Measurements from ENCODE around the gene FAM83F. TPM values are rescaled to one million over a fixed set of nuclear protein-coding genes. Genes with fewer than 3 reads are reported as not detected.

FAM83F gene
- total RNA-seq, 2 experiments from 2014 or later: not detected

- H3K79me2 ChIP-seq (ENCODE audit: insufficient read depth, low read depth, low read length): no peaks in the 10 kb centered on the region
- peak overlapping the region; percentile 13 for H3K4me3 ChIP-seq (ENCODE audit: low read depth, low read length, poor library complexity, severe bottlenecking)
- peak overlapping the region; percentile 14; the same call in 1 of the 2 replicates for H2AFZ ChIP-seq (ENCODE audit: low read length)
- ChIA-PET POLR2A (interaction anchor here (1.0 to 1.1 kb wide), 2 partner anchors 51 to 90 kb away, joined by 3 to 4 read pairs; no protein-coding TSS in a partner anchor), CTCF (ENCODE audit: unreplicated experiment) (no interaction called here)
- intact Hi-C loops (cut with micrococcal nuclease; ENCODE audit: unreplicated experiment): loop anchor here (10.0 kb wide), 1 partner anchor 412 kb away; the partner anchor contains the start of gene RPS19BP1
- peak overlapping the region; percentile 15 for H3K27ac ChIP-seq (ENCODE audit: low read depth, low read length, poor library complexity, severe bottlenecking)
- TF ChIP-seq CTCF (conservative IDR thresholded peaks at IDR 0.05; ENCODE audit: low read length): no peak
- no peak for TF ChIP-seq EZH2phosphoT487 (IDR thresholded peaks at IDR 0.05; ENCODE audit: borderline replicate concordance, low read depth, low read length)
- BruUV-seq (replicated peaks): no TSS peak
- no peaks in the 10 kb centered on the region for H3K9me2 ChIP-seq (ENCODE audit: insufficient read depth, low read length)
- peaks cover 55% of the 10 kb centered on the region for H3K4me1 ChIP-seq (ENCODE audit: insufficient read depth, low read length, poor library complexity, severe bottlenecking)
- no peaks in the 10 kb centered on the region for H3K9me3 ChIP-seq (ENCODE audit: low read length)
- H3K4me2 ChIP-seq (ENCODE audit: low read length): peak overlapping the region; percentile 62
- no peaks in the 10 kb centered on the region for H3K36me3 ChIP-seq (ENCODE audit: insufficient read depth, low read length)
- DNase-seq (ENCODE audit: low spot score): peak; percentile 34
- no peaks in the 10 kb centered on the region for H4K20me1 ChIP-seq (ENCODE audit: insufficient read depth, low read length)
These were observed 48.1 kb upstream of the FAM83F start for GRCh38 chr22:39946503-39947219.

- Histone ChIP-seq H3K4me3 (ENCODE audit: low read depth, low read length, poor library complexity, severe bottlenecking) (peak overlapping the region; percentile 23), H3K36me3 (ENCODE audit: insufficient read depth, low read length) (no peaks in the 10 kb centered on the region), H3K9me3 (ENCODE audit: low read length) (no peaks in the 10 kb centered on the region), H3K4me2 (ENCODE audit: low read length) (peak overlapping the region; percentile 62), H4K20me1 (ENCODE audit: insufficient read depth, low read length) (no peaks in the 10 kb centered on the region), H3K4me1 (ENCODE audit: insufficient read depth, low read length, poor library complexity, severe bottlenecking) (peaks cover 58% of the 10 kb centered on the region), H2AFZ (ENCODE audit: low read length) (peak overlapping the region; percentile 14; the same call in 1 of the 2 replicates), H3K79me2 (ENCODE audit: insufficient read depth, low read depth, low read length) (no peaks in the 10 kb centered on the region), H3K27ac (ENCODE audit: low read depth, low read length, poor library complexity, severe bottlenecking) (peak overlapping the region; percentile 15), H3K9me2 (ENCODE audit: insufficient read depth, low read length) (no peaks in the 10 kb centered on the region)
- POLR2A ChIA-PET: interaction anchor here (1.0 to 1.1 kb wide), 2 partner anchors 52 to 89 kb away, joined by 3 to 4 read pairs; no protein-coding TSS in a partner anchor
- CTCF ChIA-PET (ENCODE audit: unreplicated experiment): no interaction called here
- intact Hi-C loops (cut with micrococcal nuclease; ENCODE audit: unreplicated experiment): loop anchor here (10.0 kb wide), 1 partner anchor 413 kb away; the partner anchor contains the start of gene RPS19BP1
- BruUV-seq (replicated peaks): no TSS peak
- TF ChIP-seq EZH2phosphoT487 (IDR thresholded peaks at IDR 0.05; ENCODE audit: borderline replicate concordance, low read depth, low read length): no peak
- DNase-seq (ENCODE audit: low spot score): peak; percentile 82
These were observed 47.2 kb upstream of the FAM83F start for GRCh38 chr22:39947220-39948216.

Measured in OCI-LY7 (cell line).